Measurements from ENCODE around the gene VPS37D. TPM values are rescaled to one million over a fixed set of nuclear protein-coding genes. Genes with fewer than 3 reads are reported as not detected.

Gene VPS37D
- total and polyA plus RNA-seq, 2 experiments from 2014 or later: 2.2 to 7.0 TPM

DNA sequence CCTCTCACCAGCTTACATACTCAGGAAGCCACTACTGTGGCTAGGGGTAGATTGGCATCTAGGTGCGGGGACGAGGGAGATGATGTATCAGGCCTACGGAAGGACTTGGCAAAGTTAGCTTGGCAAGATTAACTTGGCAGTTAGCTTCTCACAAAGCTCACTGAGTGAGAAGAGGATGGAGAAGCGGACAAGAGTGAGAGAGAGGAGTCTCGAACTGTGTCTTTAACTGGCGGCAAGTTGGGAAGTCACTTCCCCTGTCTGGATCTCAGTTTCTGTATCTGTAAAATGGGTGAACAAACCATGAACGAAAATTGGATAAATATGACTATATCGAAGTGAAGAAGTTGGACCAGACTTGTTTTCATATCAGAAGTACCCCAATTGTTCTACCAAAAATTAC, 33.8 kb upstream of the VPS37D start (continued):
- TF ChIP-seq, protein P1, sequence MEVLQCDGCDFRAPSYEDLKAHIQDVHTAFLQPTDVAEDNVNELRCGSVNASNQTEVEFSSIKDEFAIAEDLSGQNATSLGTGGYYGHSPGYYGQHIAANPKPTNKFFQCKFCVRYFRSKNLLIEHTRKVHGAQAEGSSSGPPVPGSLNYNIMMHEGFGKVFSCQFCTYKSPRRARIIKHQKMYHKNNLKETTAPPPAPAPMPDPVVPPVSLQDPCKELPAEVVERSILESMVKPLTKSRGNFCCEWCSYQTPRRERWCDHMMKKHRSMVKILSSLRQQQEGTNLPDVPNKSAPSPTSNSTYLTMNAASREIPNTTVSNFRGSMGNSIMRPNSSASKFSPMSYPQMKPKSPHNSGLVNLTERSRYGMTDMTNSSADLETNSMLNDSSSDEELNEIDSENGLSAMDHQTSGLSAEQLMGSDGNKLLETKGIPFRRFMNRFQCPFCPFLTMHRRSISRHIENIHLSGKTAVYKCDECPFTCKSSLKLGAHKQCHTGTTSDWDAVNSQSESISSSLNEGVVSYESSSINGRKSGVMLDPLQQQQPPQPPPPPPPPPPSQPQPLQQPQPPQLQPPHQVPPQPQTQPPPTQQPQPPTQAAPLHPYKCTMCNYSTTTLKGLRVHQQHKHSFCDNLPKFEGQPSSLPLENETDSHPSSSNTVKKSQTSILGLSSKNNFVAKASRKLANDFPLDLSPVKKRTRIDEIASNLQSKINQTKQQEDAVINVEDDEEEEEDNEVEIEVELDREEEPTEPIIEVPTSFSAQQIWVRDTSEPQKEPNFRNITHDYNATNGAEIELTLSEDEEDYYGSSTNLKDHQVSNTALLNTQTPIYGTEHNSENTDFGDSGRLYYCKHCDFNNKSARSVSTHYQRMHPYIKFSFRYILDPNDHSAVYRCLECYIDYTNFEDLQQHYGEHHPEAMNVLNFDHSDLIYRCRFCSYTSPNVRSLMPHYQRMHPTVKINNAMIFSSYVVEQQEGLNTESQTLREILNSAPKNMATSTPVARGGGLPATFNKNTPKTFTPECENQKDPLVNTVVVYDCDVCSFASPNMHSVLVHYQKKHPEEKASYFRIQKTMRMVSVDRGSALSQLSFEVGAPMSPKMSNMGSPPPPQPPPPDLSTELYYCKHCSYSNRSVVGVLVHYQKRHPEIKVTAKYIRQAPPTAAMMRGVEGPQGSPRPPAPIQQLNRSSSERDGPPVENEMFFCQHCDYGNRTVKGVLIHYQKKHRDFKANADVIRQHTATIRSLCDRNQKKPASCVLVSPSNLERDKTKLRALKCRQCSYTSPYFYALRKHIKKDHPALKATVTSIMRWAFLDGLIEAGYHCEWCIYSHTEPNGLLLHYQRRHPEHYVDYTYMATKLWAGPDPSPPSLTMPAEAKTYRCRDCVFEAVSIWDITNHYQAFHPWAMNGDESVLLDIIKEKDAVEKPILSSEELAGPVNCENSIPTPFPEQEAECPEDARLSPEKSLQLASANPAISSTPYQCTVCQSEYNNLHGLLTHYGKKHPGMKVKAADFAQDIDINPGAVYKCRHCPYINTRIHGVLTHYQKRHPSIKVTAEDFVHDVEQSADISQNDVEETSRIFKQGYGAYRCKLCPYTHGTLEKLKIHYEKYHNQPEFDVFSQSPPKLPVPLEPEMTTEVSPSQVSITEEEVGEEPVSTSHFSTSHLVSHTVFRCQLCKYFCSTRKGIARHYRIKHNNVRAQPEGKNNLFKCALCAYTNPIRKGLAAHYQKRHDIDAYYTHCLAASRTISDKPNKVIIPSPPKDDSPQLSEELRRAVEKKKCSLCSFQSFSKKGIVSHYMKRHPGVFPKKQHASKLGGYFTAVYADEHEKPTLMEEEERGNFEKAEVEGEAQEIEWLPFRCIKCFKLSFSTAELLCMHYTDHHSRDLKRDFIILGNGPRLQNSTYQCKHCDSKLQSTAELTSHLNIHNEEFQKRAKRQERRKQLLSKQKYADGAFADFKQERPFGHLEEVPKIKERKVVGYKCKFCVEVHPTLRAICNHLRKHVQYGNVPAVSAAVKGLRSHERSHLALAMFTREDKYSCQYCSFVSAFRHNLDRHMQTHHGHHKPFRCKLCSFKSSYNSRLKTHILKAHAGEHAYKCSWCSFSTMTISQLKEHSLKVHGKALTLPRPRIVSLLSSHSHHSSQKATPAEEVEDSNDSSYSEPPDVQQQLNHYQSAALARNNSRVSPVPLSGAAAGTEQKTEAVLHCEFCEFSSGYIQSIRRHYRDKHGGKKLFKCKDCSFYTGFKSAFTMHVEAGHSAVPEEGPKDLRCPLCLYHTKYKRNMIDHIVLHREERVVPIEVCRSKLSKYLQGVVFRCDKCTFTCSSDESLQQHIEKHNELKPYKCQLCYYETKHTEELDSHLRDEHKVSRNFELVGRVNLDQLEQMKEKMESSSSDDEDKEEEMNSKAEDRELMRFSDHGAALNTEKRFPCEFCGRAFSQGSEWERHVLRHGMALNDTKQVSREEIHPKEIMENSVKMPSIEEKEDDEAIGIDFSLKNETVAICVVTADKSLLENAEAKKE (CRISPR knock-in tag; IDR thresholded peaks at IDR 0.05): no peak
- TF ChIP-seq, protein P2, sequence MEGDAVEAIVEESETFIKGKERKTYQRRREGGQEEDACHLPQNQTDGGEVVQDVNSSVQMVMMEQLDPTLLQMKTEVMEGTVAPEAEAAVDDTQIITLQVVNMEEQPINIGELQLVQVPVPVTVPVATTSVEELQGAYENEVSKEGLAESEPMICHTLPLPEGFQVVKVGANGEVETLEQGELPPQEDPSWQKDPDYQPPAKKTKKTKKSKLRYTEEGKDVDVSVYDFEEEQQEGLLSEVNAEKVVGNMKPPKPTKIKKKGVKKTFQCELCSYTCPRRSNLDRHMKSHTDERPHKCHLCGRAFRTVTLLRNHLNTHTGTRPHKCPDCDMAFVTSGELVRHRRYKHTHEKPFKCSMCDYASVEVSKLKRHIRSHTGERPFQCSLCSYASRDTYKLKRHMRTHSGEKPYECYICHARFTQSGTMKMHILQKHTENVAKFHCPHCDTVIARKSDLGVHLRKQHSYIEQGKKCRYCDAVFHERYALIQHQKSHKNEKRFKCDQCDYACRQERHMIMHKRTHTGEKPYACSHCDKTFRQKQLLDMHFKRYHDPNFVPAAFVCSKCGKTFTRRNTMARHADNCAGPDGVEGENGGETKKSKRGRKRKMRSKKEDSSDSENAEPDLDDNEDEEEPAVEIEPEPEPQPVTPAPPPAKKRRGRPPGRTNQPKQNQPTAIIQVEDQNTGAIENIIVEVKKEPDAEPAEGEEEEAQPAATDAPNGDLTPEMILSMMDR (conservative IDR thresholded peaks at IDR 0.05; ENCODE audit: low read depth in 2 of 2): no peak
- TF ChIP-seq POLR2AphosphoS5 (IDR thresholded peaks at IDR 0.05; ENCODE audit: low read depth): no peak

DNA sequence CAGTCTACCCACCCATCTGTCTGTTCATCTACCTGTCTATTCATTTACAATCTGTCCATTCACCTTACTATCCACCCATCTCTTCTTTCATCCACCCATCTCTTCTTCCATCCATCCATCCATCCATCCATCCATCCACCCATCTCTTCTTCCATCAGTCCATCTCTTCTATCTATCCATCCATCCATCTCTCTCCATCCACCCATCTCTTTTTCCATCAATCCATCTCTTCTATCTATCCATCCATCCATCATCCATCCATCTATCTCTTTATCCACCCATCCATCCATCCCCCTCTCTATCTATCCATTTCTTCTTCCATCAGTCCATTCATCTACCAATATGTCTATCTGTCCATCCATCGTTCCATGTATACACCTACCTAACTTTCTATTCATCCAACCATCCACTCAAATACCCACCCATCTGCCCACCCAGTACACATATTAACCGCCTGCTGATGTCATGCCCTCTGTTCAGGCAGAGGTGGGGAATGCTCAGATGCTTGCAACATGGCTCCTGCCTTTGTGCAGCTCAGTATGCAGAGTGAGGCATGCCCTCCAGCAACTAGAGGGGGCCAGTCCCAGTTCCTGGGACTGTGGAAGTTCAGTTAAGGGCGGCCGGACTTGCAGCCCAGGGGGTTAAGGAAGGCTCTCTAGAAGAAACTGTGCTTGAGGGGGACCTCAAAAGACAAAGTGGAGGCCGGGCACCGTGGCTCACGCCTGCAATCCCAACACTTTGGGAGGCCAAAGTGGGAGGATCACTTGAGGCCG, 32.0 kb upstream of the VPS37D start:
- H2AFZ ChIP-seq: no peak overlapping the region
- peak; percentile 38; the same call in 2 of the 3 replicates for ATAC-seq
- H3K4me1 ChIP-seq (ENCODE audit: insufficient read depth): no peaks in the 10 kb centered on the region
- TF ChIP-seq, protein P2 (conservative IDR thresholded peaks at IDR 0.05; ENCODE audit: low read depth in 2 of 2): no peak
- TF ChIP-seq POLR2AphosphoS5 (IDR thresholded peaks at IDR 0.05; ENCODE audit: low read depth): no peak

More for the DNA sequence above, 32.0 kb upstream of the VPS37D start:
- no peak overlapping the region for H3K27ac Mint-ChIP-seq
- Histone ChIP-seq H4K20me1 (replicated peaks; ENCODE audit: insufficient read depth) (no peaks in the 10 kb centered on the region; the same call in 1 of the 2 replicates), H3K79me2 (replicated peaks; ENCODE audit: insufficient read depth) (no peaks in the 10 kb centered on the region), H3K4me3 (no peak overlapping the region), H3K4me2 (no peak overlapping the region; the same call in 1 of the 2 replicates), H3F3A (replicated peaks; ENCODE audit: low read depth) (no peaks in the 10 kb centered on the region), H3K27me3 (ENCODE audit: insufficient read depth) (no peaks in the 10 kb centered on the region), H3K9me2 (ENCODE audit: insufficient read depth) (no peaks in the 10 kb centered on the region; the same call in 1 of the 2 replicates), H3K27ac (ENCODE audit: low read depth) (no peak overlapping the region), H3K36me3 (ENCODE audit: insufficient read depth) (no peaks in the 10 kb centered on the region)
- no peak overlapping the region for H3K4me3 Mint-ChIP-seq
- H3K4me1 Mint-ChIP-seq: peaks cover 3% of the 10 kb centered on the region; the same call in 2 of the 3 replicates
- DNase-seq (ENCODE audit: low spot score): no peak
- H3K27me3 Mint-ChIP-seq (ENCODE audit: insufficient read depth, low read depth, poor library complexity): peaks cover 11% of the 10 kb centered on the region
- peaks cover 3% of the 10 kb centered on the region; the same call in 2 of the 3 replicates for H3K9me3 Mint-ChIP-seq
- no peaks in the 10 kb centered on the region for H3K36me3 Mint-ChIP-seq (ENCODE audit: low read depth)

All from GM23338 (cell line).